NCI-H128 (cell line): ENCODE data around the gene TBL2.
"Not testable (repeated sequence)": the region's sequence is repeated elsewhere in the genome, so short reads cannot be mapped to it uniquely, and the experiment has no call there.

Experiments
- DNase-seq: peaks from one replicate; lab custom pipeline; 2025; ENCODE audit not compliant: unreplicated experiment; lab: John Stamatoyannopoulos, UW

TBL2 gene, protein sequence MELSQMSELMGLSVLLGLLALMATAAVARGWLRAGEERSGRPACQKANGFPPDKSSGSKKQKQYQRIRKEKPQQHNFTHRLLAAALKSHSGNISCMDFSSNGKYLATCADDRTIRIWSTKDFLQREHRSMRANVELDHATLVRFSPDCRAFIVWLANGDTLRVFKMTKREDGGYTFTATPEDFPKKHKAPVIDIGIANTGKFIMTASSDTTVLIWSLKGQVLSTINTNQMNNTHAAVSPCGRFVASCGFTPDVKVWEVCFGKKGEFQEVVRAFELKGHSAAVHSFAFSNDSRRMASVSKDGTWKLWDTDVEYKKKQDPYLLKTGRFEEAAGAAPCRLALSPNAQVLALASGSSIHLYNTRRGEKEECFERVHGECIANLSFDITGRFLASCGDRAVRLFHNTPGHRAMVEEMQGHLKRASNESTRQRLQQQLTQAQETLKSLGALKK

DNA sequence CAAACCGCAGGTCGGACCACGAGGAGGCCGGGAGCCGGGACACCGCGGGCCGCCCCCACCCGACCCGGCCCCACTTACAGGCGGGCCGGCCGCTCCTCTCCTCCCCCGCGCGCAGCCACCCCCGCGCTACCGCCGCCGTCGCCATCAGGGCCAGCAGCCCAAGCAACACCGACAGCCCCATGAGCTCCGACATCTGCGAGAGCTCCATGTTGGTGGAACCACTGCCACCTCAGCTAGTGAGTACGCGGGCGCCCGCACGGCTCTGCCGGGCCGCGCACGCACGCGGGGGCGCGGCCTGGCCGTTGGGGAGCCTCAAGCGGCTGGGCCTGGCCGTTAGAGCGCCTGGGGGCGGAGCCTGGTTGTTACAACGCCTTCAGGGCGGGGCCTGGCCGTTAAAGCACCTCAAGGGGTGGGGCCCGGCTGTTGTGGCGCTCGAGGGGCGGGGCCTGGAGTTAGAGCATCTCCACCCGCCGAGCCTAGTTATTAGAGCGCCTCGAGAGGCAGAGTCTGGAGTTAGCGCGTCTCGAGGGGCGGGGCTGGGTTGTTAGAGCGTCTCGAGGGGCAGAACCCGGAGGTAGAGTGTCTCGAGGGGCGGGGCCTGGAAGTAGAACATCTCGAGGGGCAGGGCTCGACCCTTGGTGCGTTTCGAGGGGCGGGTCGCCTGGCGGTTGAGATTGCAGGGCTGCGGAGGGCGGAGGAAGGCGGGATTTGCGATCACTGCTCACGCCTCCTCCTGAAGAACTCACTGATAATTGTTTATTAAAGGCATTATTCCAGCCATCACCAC is at the start of gene TBL2:
TBL2 (minus strand) TSS at position 238 of the 787 bp plus-strand sequence; CDS start at position 208, 30 bp downstream.
- peak; percentile 98 for DNase-seq

DNA sequence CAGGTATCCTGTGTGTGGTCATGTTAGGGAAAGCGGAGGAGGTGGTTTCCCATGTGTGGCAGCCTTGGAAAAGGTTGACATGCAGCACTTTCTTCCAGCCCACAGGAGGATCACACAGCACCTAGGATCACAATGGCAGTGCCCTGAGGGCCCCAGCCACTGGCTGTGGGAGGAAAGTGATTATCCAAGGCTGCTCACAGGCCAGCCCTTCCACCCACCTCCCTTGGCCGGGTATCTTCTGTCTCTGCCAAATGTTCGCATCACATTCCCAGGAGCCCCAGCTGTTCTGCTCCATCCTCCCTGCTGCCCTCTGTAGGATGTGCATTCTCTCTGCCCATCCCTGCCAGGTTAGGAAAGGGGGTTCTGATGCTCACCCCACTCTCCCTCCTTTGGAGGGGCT is 48.4 kb upstream of the TBL2 start:
- no peak for DNase-seq

DNA sequence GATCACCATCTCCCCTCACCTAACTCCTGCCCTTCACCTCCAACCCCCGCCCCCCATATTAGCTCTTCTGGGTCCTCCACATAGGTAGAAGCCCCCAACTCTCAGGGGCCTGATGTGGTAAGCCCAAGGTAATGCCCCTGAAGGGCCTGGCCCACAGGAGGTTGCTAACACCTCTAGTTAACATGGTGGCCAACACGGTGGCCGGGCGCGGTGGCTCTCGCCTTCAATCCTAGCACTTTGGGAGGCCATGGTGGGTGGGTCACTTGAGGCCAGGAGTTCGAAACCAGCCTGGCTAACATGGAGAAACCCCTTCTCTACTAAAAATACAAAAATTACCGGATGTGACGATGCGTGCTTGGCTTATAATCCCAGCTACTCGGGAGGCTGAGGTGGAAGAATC is 46.9 kb upstream of the TBL2 start:
- DNase-seq, result no peak

DNA sequence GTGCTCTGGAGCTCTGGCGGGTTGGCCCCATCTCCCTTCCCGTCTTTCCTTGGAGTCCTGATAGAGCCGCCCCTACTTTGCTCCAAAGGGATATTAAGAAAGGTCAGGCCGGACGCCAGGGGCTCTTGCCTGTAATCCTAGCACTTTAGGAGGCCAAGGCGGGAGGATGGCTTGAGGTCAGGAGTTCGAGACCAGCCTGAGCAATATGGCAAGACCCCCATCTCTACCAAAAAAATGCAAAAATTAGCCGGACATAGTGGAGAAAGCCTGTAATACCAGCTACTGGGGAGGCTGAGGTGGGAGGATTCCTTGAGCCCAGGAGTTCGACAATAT is 46.3 kb upstream of the TBL2 start:
- no peak for DNase-seq

DNA sequence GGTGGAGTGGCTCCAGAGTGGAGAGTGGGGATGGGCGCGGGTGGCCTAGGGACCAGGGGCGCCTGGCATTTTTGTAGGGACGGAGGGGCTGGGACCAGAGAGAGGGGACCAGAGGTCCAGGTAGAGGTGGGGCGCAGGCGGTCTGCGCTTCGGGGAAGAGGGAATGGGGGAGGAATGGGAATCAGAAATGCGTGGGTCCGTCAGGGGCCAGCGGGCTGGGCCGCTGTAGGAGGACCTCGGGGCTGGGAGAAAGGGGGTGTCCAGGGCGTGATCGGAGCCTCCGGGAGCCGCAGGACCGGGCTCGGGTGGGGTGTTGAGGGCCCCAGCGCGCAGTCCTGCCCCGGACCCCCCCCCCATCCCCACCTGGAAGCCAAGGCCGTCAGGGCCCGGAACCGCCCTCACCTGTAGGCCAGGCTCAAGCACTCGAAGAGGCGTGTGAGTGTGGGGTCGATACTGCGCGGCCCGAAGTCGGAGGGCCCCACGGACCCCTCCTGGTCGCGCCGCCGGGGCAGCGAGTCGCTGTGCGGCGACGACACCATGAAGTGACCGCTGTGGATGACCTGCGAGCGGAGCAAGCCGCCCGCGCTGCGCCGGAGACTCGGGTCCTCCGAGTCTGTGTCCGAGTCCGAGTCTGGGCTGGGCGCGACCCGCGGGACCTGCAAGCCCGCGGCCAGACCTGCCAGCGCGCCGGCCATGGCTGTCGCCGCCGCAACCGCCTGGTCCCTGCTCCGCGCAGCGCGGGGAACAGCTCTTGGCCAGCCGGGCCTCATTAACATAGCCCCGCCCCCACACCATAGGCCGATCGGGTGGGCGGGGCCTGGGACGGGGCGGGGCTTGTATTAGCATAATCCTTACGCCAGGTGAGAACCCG is 45.7 kb upstream of the TBL2 start, which contains the start of gene MLXIPL:
MLXIPL (minus strand) TSS at position 725 of the 871 bp plus-strand sequence; CDS start at position 695, 30 bp downstream.
- peak; percentile 65 for DNase-seq

DNA sequence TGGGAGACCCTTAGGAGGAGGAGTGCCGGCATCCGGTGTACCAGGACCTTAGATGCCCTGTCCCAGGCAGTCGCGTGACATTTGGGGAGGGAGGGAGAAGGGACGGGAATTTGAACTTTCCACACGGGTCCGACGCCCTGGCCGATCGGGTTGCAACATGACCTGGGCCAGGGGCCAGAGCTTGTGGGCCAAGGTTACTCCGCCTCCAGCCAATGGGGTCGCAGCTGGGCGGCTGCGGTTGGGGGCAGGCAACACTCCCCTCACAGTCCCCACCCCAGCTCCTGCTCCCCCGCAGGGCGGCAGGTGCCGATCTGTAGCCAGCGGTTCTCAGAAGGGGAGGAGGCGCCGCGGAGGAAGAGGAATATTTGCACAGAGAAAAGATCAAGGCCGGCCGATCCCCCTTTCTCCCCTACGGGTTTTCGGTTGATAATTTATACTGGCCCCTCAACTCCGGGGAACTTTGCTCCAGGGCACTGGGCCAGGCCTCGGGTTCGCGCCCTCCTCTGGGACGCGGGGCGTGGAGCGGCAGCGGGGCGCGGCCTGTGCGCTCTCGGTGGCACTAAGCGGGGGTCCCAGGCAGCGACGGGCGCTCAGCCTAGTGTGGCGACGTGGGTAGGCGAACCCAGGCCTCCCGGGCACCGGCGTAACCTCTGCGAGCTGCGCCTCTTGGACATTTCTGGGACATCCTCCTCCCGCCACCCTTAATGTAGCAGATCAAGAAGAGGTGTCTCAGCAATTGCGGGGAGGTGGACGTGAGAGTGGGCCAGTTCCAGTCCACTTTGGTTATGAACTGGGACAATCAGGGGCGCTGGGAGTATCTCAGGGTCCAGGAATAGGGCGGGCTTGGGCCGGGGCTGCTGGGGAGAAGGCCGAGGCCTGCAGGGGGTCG is 44.8 kb upstream of the TBL2 start:
- DNase-seq, result no peak

DNA sequence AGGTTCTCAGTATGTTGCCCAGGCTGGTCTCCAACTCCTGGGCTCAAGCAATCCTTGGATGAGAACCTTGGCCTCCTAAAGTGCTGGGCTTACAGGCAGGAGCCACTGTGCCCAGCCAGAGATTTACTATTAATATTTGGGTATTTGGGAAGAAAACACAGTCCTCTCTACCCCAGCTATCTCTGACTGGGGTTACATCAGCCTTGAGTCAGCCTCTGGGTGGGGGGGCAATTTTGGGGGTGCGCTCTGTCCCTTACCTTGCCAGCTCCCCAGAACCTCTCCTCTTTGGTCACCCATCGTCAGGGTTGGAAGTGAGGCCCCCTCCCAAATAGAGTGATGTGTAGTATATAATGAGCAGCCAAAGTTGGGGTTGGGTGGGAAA is 44.1 kb upstream of the TBL2 start:
- no peak for DNase-seq

DNA sequence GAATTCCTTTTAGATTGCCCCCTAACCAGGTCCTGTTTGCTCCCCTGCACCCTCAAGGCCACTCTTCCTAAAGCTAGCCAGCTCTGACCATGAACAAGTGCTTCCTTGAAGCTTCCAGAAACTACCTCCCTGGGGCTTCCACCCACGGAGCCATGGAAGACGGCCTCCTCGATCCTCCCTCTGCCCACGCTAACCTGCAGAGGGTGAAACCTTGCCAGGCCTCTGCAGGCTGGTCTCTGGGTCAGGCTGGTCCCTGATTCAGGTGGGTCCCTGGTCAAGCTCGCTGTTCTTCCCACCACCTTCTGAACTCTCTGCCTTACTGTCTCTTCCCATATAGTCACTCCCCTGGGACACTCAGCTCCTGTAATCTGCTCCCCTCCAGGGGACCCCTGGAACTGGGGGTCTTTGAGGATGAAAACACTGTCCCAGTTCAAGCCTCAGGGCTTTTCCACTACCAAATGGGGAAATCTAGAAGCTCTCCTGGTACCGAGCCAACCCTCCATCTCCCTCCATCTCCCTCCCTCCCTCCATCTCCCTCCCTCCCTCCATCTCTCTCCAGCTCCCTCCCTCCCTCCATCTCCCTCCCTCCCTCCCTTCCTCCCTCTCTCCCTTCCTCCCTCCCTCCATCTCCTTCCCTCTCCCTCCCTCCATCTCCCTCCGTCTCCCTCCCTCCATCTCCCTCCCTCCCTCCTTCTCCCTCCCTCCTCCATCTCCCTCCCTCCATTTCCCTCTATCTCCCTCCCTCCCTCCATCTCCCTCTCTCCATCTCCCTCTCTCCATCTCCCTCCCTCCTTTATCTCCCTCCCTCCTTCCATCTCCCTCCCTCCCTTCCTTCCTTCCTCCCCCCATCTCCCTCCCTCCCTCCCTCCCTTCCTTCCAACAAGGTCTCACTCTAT is 43.0 kb upstream of the TBL2 start:
- no peak for DNase-seq

DNA sequence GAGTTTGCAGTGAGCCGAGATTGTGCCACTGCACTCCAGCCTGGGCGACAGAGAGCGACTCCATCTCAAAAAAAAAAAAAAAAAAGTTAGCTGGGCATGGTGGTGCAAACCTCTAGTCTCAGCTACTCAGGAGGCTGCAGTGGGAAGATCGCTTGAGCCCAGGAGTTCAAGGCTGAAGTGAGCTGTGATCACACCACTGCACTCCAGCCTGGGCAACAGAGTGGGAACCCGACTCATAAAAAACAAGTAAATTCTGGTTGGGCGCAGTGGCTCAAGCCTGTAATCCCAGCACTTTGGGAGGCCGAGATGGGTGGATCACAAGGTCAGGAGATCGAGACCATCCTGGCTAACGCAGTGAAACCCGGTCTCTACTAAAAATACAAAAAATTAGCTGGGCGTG is 41.0 kb upstream of the TBL2 start:
- DNase-seq, result not testable (repeated sequence)

DNA sequence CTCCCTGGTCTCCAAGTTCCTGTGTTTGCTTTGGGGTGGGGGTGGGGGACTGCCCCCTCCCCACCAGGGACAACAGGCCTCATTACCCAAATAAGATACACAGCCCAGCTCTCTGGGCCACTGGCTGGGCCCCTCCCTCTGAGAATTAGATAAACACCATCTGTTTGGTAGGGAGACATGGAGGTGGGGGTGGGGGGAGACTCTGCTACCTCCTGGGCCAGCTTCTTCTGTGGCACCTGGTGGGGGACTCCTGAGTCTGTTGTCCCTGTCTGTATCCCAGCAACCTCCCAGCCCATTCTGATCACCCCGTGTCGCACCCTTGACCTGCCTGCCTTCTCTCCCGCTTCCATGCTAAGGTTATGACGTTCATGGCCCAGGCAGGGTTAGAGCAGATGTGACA is 40.2 kb upstream of the TBL2 start:
- DNase-seq, result no peak

DNA sequence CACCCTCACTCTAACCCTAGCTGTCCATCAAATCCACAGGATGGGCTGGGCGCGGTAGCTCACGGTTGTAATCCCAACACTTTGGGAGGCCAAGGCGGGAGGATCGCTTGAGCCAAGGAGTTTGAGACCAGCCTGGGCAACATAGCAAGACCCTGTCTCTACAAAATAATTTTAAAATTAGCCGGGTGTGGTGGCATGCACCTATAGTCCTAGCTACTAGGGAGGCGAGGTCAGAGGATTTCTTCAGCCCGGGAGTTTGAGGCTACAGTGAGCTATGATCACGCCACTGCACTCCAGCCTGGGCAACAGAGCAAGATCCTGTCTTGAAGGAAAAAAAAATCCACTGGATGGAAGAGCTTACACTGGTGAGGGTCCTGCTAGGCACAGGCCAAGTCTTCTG is 39.1 kb upstream of the TBL2 start:
- not testable (repeated sequence) for DNase-seq

DNA sequence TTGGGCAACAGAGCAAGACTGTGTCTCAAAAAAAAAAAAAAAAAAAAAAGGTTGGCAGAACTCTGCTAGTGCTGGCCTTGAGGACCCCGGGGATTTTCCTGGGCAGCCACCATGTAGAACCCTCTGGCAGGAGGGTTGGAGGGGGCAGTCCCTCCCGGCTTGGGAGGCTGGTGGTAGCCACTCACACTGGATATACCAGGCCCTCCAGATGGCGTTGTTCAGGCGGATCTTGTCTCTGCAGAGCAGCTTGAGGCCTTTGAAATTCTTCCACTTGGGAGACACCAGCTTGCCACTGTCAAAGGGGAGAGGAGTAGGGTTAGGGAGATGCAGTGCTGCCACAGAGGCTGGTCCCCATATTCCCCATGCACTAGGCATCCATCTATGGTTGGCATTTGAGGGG is 37.5 kb upstream of the TBL2 start:
- DNase-seq, result no peak

DNA sequence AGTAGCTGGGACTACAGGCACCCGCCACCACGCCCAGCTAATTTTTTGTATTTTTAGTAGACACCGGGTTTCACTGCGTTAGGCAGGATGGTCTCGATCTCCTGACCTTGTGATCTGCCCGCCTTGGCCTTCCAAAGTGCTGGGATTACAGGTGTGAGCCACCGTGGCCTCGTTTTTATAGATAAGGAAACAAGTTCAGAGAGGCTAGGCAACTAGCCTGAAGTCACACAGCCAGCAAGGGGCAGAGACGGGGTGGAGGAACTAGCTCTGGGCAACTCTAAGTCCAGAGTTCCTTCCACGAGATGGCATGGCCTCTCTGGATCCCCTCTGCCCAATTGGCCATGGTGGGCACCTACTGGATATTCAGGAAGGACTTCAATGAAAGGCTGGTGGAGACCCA is 36.6 kb upstream of the TBL2 start:
- not testable (repeated sequence) for DNase-seq

DNA sequence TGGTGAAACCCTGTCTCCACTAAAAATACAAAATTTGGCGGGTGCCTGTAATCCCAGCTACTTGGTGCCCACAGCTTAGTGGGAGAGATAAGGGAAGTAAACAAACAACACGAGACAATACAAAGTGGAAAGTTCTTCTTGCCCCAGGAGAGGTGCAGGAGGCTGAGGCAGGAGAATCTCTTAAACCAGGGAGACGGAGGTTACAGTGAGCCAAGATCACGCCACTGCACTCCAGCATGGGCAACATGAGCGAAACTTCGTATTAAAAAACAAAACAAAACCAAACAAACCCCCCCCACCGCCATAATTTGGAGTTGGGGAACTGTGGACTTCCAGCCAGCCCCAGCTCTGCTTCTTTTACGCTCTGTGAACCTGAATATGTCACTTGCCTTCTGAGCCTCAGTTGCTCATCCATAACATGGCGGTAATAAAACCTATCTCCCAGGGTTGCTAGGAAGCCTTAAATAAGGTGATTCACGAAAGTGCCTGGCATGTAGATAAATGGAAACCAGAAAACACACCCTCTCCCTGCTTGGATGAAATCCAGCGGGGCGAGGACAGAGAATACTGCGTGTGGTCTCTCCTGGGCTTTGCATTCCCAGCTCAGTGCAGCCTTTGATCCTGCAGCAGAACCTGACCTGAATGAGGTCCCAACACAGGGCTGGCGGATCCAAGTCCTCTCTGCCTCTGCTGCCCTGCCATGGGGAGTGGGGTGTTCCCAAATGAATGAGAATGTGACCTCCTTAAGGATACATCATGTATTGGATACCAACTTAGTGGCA is 35.8 kb upstream of the TBL2 start:
- DNase-seq, result no peak

DNA sequence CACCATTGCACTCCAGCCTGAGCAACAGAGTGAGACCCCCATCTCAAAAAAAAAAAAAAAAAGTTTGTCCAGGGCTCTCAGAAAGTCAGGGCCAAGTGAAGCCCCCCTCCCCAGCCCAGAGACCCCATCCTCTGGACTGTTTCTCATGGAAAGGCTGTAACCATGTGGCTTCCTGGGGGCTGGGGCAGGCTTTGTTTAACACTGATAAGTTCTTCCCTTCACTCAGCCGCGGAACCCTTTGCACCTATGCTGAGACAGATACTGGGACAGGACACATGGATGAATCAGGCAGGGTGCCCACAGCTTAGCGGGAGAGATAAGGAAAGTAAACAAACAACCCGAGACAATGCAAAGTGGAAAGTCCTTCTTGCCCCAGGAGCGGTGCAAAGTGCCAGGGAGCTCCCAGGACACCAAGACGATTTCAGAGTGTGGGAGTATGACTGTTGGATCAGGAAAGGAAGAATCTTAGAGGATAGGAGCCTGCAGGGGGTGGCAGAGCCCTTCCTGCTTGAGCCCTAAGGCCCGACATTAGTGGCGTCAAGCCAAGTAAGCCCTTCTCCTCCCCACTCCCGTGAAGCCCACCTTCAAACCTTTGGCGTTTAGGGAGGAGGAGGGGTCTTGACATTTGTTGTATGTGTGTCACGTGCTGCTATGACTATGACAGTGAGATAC is 34.4 kb upstream of the TBL2 start:
- no peak for DNase-seq

DNA sequence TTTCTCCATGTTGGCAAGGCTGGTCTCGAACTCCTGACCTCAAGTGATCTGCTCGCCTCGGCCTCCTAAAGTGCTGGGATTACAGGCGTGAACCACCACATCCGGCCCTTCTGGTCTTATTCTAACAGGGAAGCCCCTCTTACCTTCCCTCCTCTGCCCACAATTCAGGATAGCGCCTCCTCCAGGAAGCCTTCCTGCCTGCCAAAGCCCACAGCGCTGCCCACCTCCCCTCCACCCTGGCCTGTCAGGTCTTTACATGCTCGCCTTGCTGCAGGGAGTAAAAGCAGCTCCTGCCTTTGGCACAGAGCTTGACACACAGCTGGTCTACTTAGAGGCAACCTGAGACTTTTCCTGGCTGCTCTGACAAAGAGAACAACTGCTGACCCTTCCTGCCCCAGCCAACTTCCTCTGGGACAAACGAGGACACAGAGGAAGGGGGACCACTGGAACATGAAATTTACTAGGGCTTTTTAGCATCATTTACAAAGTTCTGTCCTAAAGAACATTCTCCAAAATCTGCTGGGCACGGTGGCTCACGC is 32.7 kb upstream of the TBL2 start:
- DNase-seq, result no peak

DNA sequence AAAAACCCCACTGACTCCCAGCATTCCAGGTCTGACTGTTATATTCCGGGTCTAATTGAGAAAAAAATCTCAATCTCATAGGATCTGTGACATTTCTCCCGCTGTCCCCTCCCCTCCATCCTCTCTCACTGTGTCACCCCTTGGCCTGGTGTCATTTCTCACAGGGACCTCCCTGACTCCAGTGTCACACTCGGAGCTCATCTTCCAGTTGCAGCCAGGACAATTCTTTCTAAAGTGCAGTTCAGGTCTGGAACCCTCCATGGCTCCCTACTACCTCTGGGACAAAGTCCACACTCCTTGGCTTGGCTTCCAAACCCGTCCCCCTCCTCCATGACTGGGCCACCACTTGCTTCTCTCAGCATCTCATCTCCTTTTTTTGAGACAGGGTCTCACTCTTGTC is 31.7 kb upstream of the TBL2 start:
- DNase-seq, result no peak

DNA sequence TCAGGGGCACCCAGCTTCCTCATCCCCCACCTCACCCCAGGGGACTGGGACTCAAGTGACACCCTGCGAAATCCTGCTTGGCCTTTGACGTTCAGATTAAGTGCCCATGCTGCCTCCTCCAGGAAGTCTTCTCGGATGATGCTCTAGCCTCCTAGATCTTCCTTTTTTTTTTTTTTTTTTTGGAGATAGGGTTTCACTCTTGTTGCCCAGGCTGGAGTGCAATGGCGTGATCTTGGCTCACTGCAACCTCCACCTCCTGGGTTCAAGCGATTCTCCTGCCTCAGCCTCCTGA is 29.3 kb upstream of the TBL2 start:
- DNase-seq, result not testable (repeated sequence)
